ENCODE results near the gene GRM5.

The GRM5 gene

DNA sequence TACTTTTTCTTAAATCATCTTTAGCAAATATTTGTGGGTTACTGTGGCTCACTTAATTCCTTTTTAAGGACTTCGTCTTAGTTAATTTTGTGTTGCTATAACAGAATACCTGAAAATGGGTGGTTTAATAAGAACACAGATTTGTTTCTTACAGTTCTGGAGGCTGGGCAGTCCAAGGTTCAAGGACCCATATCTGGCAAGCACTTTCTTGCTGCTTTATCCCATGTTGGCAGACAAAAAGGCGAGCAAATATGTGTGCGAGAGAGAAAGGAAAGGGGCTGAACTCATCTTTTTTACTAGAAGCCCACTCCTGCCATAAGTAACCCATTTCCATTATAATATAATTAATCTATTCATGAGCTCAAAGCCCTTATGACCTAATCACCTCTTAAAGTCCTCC lies 246.2 kb downstream of the GRM5 start:
- no peak for TF ChIP-seq POLR2A (IDR thresholded peaks at IDR 0.05; ENCODE audit: low read depth, low read length)
- FAIRE-seq = no peak
- no peak for DNase-seq (ENCODE audit: insufficient read length, low spot score)

DNA sequence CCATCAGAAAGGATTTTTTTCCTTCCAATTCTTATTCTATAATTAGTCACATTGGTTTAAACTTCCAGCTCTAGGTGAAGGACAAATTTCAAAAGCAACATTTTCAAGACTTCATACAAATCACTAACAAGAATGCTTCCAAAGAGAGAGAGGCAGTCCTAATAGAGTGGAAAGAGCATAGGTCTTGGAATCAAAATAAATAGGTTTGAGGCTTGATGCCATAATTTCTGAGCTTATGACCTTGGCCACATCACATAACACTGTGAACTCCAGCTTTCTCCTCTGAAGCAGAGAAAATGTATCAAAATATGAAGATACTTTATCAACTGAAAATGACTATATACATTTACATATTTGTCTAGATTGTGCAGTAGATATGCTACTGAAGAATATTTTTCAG lies 246.8 kb downstream of the GRM5 start:
- no peak for TF ChIP-seq POLR2A (IDR thresholded peaks at IDR 0.05; ENCODE audit: low read depth, low read length)
- FAIRE-seq (no peak), DNase-seq (ENCODE audit: insufficient read length, low spot score) (no peak)

DNA sequence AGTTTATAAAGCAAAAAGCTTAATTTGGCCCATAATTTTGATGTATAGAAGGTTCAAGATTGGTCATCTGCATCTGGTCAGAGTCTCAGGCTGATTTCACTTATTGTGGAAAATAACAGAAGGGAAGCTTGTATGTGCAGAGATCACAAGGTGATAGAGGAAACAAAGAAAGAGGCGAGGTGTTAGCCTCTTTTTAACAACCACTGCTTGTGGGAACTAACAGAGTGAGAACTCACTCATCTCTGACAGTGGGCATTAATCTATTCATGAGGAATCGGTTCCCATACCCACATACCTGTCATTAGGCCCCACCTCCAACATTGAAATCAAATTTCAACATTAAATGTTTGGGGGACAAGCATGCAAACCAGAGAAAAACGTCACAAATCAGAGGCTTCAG lies 250.3 kb downstream of the GRM5 start:
- no peak for TF ChIP-seq POLR2A (IDR thresholded peaks at IDR 0.05; ENCODE audit: low read depth, low read length)
- FAIRE-seq (no peak), DNase-seq (ENCODE audit: insufficient read length, low spot score) (no peak)

DNA sequence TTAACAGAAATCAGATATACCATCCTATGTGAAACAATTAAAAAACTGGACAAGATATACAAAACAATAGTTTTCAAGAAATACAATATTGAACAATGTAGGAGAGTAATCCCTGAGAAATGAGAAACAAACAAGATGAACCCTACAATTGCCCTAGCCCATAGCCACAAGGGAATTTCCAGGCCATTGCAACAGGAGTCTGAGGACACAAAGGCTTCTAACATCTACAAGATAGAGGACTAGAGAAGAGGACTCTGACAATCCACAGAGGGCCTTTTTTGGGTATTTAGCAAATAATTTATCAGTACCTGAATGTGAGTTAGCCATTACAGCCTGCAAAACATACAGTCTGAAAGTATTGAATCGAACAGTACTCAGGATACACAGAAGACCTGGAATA lies 251.7 kb downstream of the GRM5 start:
- TF ChIP-seq POLR2A (IDR thresholded peaks at IDR 0.05; ENCODE audit: low read depth, low read length) = no peak
- no peak for FAIRE-seq
- no peak for DNase-seq (ENCODE audit: insufficient read length, low spot score)

DNA sequence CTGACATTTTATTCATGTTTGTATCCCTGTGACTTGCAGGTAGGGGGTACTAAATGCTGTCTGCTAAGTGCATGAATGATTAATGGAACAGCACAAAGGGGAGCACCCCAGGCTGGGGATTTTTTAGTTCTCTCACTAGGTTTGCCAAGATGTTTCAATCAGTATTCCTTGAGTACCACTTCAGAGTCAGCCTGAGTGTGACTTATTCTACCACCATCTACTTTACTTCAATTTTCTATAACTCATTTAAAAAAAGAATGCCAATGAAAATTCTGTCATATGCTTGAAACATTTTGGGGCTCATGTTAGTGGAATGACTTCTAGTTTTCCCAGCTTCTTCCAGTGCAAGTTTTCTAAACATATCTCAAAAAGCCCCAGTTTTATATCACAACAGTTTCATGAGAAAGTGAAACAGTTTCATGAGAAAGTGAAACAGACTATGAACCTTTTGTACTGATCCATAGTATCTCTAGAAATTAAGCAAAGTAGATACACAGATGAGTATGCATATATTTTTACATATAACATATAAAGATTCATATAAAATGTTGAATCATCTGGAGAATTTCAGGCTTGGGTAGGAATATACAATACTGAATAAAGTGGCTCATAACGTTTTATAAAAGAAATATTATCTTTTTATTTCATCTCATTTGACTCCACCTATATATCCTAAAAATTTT lies 252.4 kb downstream of the GRM5 start:
- no peak for FAIRE-seq
- TF ChIP-seq POLR2A (IDR thresholded peaks at IDR 0.05; ENCODE audit: low read depth, low read length) = no peak
- no peak for DNase-seq (ENCODE audit: insufficient read length, low spot score)

DNA sequence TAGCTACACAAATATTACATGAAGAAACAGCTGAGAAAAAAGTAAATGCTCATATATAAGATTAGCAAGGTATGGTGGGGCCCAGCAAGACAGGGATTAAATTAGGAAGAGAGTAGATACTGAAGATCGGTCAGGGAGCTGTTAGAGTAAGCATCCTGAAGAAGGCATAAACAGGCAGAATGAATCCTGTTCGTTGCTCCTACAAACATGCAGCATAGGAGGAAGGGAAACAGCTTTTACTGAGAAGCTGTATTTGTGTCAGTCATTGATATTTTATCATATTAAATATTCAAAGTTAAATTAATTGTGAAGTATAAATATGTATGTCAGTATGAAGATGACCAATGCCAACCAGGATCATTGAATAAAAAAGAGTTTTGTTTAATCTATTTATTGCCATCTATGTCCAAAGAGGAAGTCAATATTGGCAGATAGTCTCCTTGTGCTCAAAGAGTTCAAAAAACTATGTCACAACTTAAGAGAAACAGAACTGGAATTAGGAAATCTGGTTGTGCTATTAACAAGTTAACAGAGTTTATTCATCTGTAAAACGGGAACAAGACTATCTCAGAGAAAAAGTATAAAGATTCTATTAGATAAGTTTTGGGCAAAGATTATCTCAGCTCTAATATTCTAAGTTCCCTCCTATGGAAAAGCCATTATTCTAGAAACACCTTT lies 255.2 kb downstream of the GRM5 start:
- FAIRE-seq (no peak), DNase-seq (ENCODE audit: insufficient read length, low spot score) (no peak)
- no peak for TF ChIP-seq POLR2A (IDR thresholded peaks at IDR 0.05; ENCODE audit: low read depth, low read length)

DNA sequence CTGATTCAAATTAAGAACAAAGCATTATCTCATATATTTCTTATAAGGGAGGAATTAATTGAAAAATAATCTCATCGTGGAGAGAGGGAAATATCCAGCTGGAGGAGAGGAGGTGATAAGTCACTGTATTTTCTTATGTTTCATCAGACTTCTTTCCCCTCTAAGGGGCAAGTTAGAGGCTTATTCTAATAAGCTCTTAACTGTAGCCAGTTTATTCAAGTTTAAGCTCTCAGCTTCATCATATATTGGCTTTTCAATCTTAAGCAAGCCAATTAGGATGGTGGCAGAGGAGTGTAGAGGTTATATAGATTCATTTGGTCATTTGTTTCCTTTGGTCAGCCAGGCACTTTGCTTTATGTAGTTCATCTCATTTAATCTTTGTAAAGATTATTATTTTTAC lies 256.7 kb downstream of the GRM5 start:
- DNase-seq (ENCODE audit: insufficient read length, low spot score) = no peak
- TF ChIP-seq POLR2A (IDR thresholded peaks at IDR 0.05; ENCODE audit: low read depth, low read length) = no peak
- FAIRE-seq = no peak

DNA sequence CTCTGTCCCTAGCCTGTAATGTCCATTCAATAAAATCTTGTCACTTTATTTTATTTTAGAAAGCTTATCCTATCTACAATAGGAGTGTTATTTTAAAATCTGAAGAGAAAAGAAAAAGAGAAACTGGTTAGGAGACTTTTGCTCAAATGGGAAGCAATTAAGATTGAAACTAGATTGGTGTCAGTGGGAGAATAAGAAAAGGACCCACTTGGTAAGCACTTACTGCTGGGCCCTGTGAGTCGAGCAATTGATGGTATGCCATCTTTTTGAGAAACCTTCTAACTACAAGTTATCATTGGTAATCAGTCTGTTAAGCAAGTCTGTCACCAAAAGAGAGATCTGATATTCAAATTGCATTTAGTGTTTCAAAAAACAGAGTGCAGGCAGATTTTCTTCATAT lies 258.4 kb downstream of the GRM5 start:
- FAIRE-seq (no peak), DNase-seq (ENCODE audit: insufficient read length, low spot score) (no peak)
- TF ChIP-seq POLR2A (IDR thresholded peaks at IDR 0.05; ENCODE audit: low read depth, low read length) = no peak

DNA sequence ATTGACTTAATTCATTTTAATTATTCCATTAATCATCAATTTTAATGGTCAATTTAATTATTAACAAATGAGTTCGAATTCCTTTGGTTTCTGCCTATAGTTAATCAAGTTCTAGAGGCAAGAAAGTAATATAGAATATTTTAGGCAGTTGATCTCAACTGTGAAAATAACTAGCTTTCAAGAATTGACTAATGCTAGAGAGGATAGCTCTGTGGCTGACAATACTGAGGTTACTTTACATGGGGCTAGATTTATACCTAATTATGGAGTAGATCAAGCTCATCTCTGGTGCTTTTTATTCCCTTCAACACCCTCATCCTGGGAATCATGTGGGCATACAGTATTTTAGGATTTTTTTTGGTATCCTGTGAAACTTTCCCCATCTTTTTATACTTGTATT lies 259.4 kb downstream of the GRM5 start:
- TF ChIP-seq POLR2A (IDR thresholded peaks at IDR 0.05; ENCODE audit: low read depth, low read length) = no peak
- FAIRE-seq (no peak), DNase-seq (ENCODE audit: insufficient read length, low spot score) (no peak)

DNA sequence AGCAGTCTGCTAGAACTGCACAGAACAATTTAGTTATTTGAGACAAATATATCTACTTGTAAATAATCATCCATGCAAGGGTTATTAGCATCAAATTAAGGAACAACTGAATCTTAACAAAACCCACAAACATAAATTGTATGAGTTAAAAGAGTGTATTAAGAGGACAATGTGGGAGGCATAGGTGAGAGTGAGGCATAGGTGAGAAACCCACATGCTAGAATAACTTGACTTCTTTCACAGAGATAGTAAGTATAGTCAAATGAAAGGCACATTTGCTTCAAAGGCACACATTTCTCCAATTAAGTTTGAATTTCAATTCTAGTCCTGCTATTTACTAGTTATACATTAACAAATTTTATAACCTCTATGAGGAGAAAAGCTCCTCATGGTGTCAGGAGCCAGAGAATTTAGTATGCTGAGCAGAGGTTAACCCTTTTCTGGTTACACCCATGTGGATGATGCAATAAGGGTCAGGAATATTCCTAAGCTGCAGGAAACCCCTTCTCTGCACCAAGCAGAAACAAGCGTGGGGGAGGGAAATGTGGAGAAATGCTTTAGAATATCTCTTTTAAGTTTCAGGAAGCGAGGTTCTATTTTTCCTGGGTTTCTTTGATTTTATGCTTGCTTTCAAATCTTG lies 264.2 kb downstream of the GRM5 start:
- TF ChIP-seq POLR2A (IDR thresholded peaks at IDR 0.05; ENCODE audit: low read depth, low read length) = no peak
- FAIRE-seq (no peak), DNase-seq (ENCODE audit: insufficient read length, low spot score) (no peak)

DNA sequence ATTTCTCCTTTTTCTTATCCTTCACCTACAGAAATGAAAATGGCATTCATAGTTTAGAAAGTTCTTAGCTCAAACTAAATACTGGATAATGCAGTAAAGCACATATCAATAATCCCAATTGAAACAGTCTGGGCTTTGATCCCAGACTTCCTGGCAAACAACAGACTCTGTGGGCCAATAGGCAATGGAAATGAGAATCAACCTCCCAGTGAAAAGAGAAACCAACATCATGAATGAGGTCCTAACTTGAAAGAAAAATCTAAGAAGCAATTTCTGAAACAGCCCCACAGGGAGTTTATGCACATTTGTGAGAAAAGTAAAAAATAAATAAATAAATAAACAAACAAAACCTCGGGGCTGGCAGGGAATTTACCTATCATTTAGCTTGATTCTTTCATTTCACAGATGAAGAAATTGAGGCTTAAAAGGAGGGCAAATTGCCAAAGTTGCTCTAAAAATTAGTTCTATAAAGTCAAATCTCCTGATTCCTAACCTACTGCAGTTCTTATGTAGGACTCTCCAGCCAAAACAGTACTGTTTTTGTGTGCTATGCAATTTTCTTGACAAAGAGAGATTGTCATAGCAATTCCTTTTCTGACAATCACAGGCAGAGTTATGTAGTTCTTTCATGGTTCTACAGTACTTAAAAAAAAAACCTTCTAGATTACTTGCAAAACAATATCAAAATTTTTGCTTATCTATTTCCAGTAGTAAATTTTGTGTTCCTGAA lies 265.8 kb downstream of the GRM5 start:
- DNase-seq (ENCODE audit: insufficient read length, low spot score) (no peak), FAIRE-seq (no peak)
- TF ChIP-seq POLR2A (IDR thresholded peaks at IDR 0.05; ENCODE audit: low read depth, low read length) = no peak

DNA sequence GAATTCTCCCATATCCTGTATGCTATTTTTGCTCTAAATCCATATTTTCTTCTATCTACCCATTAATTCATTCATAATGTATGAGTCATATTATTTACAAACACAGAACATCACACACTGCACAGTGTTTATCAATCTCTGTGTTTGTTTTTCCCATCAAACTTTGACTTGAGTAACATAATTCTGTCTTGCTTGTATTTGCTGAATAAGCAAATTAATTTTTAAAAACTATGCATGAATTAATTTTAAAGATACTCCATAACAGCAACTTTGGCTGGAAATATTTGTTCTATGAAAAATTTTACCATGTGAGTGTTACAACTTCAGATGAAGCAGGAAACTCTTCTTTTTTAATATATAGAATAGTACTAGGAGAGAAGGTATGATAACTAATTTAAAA lies 275.6 kb downstream of the GRM5 start:
- no peak for TF ChIP-seq POLR2A (IDR thresholded peaks at IDR 0.05; ENCODE audit: low read depth, low read length)
- no peak for FAIRE-seq
- DNase-seq (ENCODE audit: insufficient read length, low spot score) = no peak

DNA sequence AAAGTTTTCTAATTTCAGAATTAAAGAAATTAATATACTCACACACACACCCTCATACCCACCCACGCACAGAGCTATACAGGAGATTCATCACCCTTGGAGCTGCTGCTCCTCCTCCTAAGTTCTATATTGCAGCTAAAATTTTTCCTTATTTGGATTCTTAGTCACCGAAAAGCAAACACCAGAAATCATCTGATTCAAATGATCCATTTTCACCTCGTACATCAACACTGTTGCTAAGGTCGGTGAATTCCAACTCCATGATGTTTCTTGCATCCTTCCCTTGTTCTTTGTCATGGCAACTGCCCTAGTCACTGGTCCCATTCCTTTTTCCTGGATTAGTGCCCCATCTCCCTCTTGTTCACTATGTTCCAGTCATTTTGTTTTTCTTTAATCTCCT lies 286.2 kb downstream of the GRM5 start:
- no peak for FAIRE-seq
- TF ChIP-seq POLR2A (IDR thresholded peaks at IDR 0.05; ENCODE audit: low read depth, low read length) = no peak
- no peak for DNase-seq (ENCODE audit: insufficient read length, low spot score)

DNA sequence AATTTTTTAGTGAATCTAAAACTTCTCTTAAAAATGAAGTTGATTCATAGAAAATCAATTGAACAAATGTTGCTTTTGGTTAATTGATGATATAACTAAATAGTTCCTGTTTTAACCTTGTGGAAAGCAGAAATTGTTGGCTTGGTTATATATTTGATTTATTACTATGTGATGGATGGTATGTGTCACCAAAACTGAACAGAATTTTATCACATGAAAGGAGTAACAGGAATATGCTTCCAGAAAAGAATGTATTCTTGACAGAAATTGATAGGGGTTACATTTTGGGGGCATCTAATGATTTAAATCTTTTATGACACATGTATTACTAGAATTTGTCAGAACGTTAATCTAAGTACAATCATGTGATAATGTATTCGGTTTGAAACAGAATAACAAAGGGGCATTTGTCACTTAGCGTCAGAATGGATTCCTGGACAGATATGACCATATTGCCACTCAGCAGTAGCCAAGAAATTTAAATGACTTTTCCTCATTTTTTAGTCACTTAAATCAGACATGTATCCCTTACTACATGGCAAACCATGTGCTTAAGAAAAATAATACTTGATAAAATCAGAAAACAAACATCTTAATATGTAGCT lies 295.2 kb downstream of the GRM5 start:
- no peak for FAIRE-seq
- no peak for TF ChIP-seq POLR2A (IDR thresholded peaks at IDR 0.05; ENCODE audit: low read depth, low read length)
- DNase-seq (ENCODE audit: insufficient read length, low spot score) = no peak
